Common myeloid progenitor, CD34-positive (primary cell): ENCODE results near the gene MKNK1.

Source experiments
- CTCF ChIA-PET: fragments of 350-600 bp; sonication (Branson Sonifier 250); formaldehyde crosslinking; loops from one replicate; lab custom pipeline; 2021; ENCODE audit warnings: antibody characterized with exemption; lab: Charles Lee
- POLR2A ChIA-PET: fragments of 350-600 bp; sonication (Branson Sonifier 250); formaldehyde crosslinking; loops from one replicate; lab custom pipeline; 2021; ENCODE audit warnings: antibody characterized with exemption; lab: Charles Lee
- DNase-seq, 3 donors: peaks; one replicate each; pipeline versions ENCODE4 v3.0.0 to v3.0.0-alpha.2; 2013
- H3K27ac ChIP-seq, 2 experiments: 1 replicate in 1 of 2; 2 replicates in 1 of 2; pipeline ENCODE4 v1.7.0; 2013; ENCODE audit warnings: inconsistent platforms in 2 of 2, low read length in 2 of 2, mild to moderate bottlenecking in 2 of 2, low read depth in 1 of 2, moderate library complexity in 1 of 2; ENCODE audit not compliant: severe bottlenecking in 2 of 2, insufficient read depth in 1 of 2, poor library complexity in 1 of 2
- H3K27me3 ChIP-seq, 5 experiments: replicated peaks in 2 of 5; 1 replicate in 3 of 5; 2 replicates in 2 of 5; pipeline versions ENCODE4 v1.6.1 to v1.7.0; 2013; ENCODE audit warnings: low read length in 4 of 5, mild to moderate bottlenecking in 2 of 5, moderate library complexity in 2 of 5, inconsistent platforms in 1 of 5; ENCODE audit not compliant: insufficient read depth in 5 of 5, control insufficient read depth in 4 of 5
- H3K36me3 ChIP-seq, 4 experiments: 1 replicate in 2 of 4; 2 replicates in 2 of 4; pipeline versions ENCODE4 v1.6.1 to v1.7.0; 2013; ENCODE audit warnings: low read length in 3 of 4, control low read depth in 1 of 4, mild to moderate bottlenecking in 1 of 4; ENCODE audit not compliant: control insufficient read depth in 4 of 4, insufficient read depth in 4 of 4
- H3K4me1 ChIP-seq, 4 experiments: 1 replicate in 3 of 4; 2 replicates in 1 of 4; pipeline versions ENCODE4 v1.6.1 to v1.7.1; 2013; ENCODE audit warnings: low read length in 3 of 4, mild to moderate bottlenecking in 3 of 4, control low read depth in 1 of 4, inconsistent platforms in 1 of 4, moderate library complexity in 1 of 4; ENCODE audit not compliant: control insufficient read depth in 4 of 4, insufficient read depth in 4 of 4; ENCODE audit errors: control extremely low read depth in 1 of 4
- H3K4me3 ChIP-seq, 7 experiments: 1 replicate in 4 of 7; 2 replicates in 3 of 7; pipeline versions ENCODE4 v1.5.1 to v1.7.0; 2013; ENCODE audit warnings: mild to moderate bottlenecking in 7 of 7, low read length in 6 of 7, moderate library complexity in 6 of 7, inconsistent platforms in 2 of 7, low read depth in 2 of 7, control low read depth in 1 of 7; ENCODE audit not compliant: insufficient read depth in 4 of 7, control insufficient read depth in 1 of 7; ENCODE audit errors: extremely low read depth in 1 of 7
- H3K9me3 ChIP-seq, 5 experiments: 1 replicate in 4 of 5; 2 replicates in 1 of 5; pipeline versions ENCODE4 v1.6.1 to v1.7.1; 2013; ENCODE audit warnings: low read length in 4 of 5, mild to moderate bottlenecking in 2 of 5, inconsistent platforms in 1 of 5, low read depth in 1 of 5, moderate library complexity in 1 of 5; ENCODE audit not compliant: control insufficient read depth in 4 of 5, insufficient read depth in 2 of 5; ENCODE audit errors: control extremely low read depth in 1 of 5
- WGBS: methylation state at CpG from one replicate; pipeline ENCODE4 v1.1.5; 2013; ENCODE audit not compliant: insufficient coverage; 5-methylcytosine and 5-hydroxymethylcytosine counted together

MKNK1 gene

GRCh38 chr1:46568461-46568891, 35.6 kb downstream of the MKNK1 start:
- DNase-seq: no peak
- no peaks in the 10 kb centered on the region for H3K27me3 ChIP-seq
- ChIA-PET POLR2A (no interaction called here), CTCF (no interaction called here)
- no peaks in the 10 kb centered on the region for H3K9me3 ChIP-seq
- H3K4me3 ChIP-seq: no peak overlapping the region
- H3K36me3 ChIP-seq: peaks cover 3 to 50% (median 23%) of the 10 kb centered on the region in 4 experiments
- WGBS: 100% methylated on average over 5 of the region's 6 CpGs
- no peak overlapping the region for H3K27ac ChIP-seq
- H3K4me1 ChIP-seq: no peaks in the 10 kb centered on the region

GRCh38 chr1:46563341-46563740, 40.7 kb downstream of the MKNK1 start:
- Histone ChIP-seq H3K27ac (no peak overlapping the region), H3K4me1 (no peaks in the 10 kb centered on the region), H3K9me3 (no peaks in the 10 kb centered on the region), H3K36me3 (peaks cover 4 to 61% (median 39%) of the 10 kb centered on the region in 4 experiments), H3K4me3 (no peak overlapping the region), H3K27me3 (no peaks in the 10 kb centered on the region)
- 83% methylated on average over 1 of the region's 4 CpGs for WGBS
- ChIA-PET CTCF (interaction anchor here (0.6 to 0.8 kb wide), 2 partner anchors 9 to 50 kb away, joined by 3 read pairs; no protein-coding TSS in a partner anchor), POLR2A (interaction anchor here (0.6 kb wide), 1 partner anchor 11 kb away, joined by 3 read pairs; no protein-coding TSS in a partner anchor)
- no peak for DNase-seq

GRCh38 chr1:46562498-46562897, 41.6 kb downstream of the MKNK1 start:
- H3K27ac ChIP-seq: no peak overlapping the region
- no peaks in the 10 kb centered on the region for H3K27me3 ChIP-seq
- no peak for DNase-seq
- H3K4me1 ChIP-seq: peaks cover 0 to under 1% (median 0%) of the 10 kb centered on the region in 4 experiments
- POLR2A ChIA-PET: no interaction called here
- H3K36me3 ChIP-seq: peaks cover 2 to 63% (median 38%) of the 10 kb centered on the region in 4 experiments
- H3K4me3 ChIP-seq: no peak overlapping the region
- WGBS: 99% methylated on average over 15 of the region's 15 CpGs
- H3K9me3 ChIP-seq: no peaks in the 10 kb centered on the region
- CTCF ChIA-PET: interaction anchor here (0.8 to 1.3 kb wide), 2 partner anchors 8 to 11 kb away, joined by 3 read pairs; partner anchors contain the start of gene KNCN

GRCh38 chr1:46558966-46559365, 45.1 kb downstream of the MKNK1 start:
- Histone ChIP-seq H3K4me3 (no peak overlapping the region), H3K27ac (no peak overlapping the region), H3K9me3 (no peaks in the 10 kb centered on the region), H3K4me1 (peaks cover 0 to 8% (median 0%) of the 10 kb centered on the region in 4 experiments), H3K27me3 (no peaks in the 10 kb centered on the region), H3K36me3 (peaks cover 2 to 46% (median 22%) of the 10 kb centered on the region in 4 experiments)
- ChIA-PET CTCF (interaction anchor here (0.6 to 1.6 kb wide), 3 partner anchors 11 to 30 kb away, joined by 3 to 4 read pairs (median 3); no protein-coding TSS in a partner anchor), POLR2A (no interaction called here)
- DNase-seq: no peak
- 98% methylated on average over 8 of the region's 8 CpGs for WGBS

GRCh38 chr1:46558141-46558963, 45.7 kb downstream of the MKNK1 start:
- H3K4me1 ChIP-seq: peaks cover 0 to 8% (median 0%) of the 10 kb centered on the region in 4 experiments
- ChIA-PET CTCF (interaction anchor here (1.6 kb wide), 1 partner anchor 23 kb away, joined by 3 read pairs; no protein-coding TSS in a partner anchor), POLR2A (no interaction called here)
- no peak overlapping the region for H3K27ac ChIP-seq
- no peaks in the 10 kb centered on the region for H3K9me3 ChIP-seq
- DNase-seq: no peak
- peaks cover 2 to 46% (median 22%) of the 10 kb centered on the region in 4 experiments for H3K36me3 ChIP-seq
- H3K27me3 ChIP-seq: no peaks in the 10 kb centered on the region
- WGBS: 93% methylated on average over 20 of the region's 20 CpGs
- no peak overlapping the region for H3K4me3 ChIP-seq

- Histone ChIP-seq H3K27me3 (no peaks in the 10 kb centered on the region), H3K9me3 (no peaks in the 10 kb centered on the region), H3K4me3 (no peak overlapping the region), H3K4me1 (peaks cover 0 to 8% (median 0%) of the 10 kb centered on the region in 4 experiments), H3K27ac (no peak overlapping the region), H3K36me3 (peaks cover 2 to 37% (median 22%) of the 10 kb centered on the region in 4 experiments)
- ChIA-PET CTCF (interaction anchor here (1.6 kb wide), 1 partner anchor 24 kb away, joined by 3 read pairs; no protein-coding TSS in a partner anchor), POLR2A (no interaction called here)
- WGBS: 55% methylated on average over 2 of the region's 5 CpGs
- no peak for DNase-seq
Measured at GRCh38 chr1:46557403-46557802, 46.7 kb downstream of the MKNK1 start.

GRCh38 chr1:46556822-46557221, 47.2 kb downstream of the MKNK1 start:
- no peaks in the 10 kb centered on the region for H3K27me3 ChIP-seq
- no peaks in the 10 kb centered on the region for H3K9me3 ChIP-seq
- H3K4me3 ChIP-seq: no peak overlapping the region
- ChIA-PET CTCF (no interaction called here), POLR2A (no interaction called here)
- H3K27ac ChIP-seq: no peak overlapping the region
- DNase-seq: peak in 2 of 3 donors; percentile 20 to 38
- H3K36me3 ChIP-seq: peaks cover 2 to 35% (median 21%) of the 10 kb centered on the region in 4 experiments
- WGBS: 38% methylated on average over 1 of the region's 3 CpGs
- H3K4me1 ChIP-seq: peaks cover 0 to 8% (median 0%) of the 10 kb centered on the region in 4 experiments
